Measurements from ENCODE around the gene CACNG4. TPM values are rescaled to one million over a fixed set of nuclear protein-coding genes. Genes with fewer than 3 reads are reported as not detected.

CACNG4 gene
- total and polyA plus RNA-seq, 10 donors, result not detected

DNA sequence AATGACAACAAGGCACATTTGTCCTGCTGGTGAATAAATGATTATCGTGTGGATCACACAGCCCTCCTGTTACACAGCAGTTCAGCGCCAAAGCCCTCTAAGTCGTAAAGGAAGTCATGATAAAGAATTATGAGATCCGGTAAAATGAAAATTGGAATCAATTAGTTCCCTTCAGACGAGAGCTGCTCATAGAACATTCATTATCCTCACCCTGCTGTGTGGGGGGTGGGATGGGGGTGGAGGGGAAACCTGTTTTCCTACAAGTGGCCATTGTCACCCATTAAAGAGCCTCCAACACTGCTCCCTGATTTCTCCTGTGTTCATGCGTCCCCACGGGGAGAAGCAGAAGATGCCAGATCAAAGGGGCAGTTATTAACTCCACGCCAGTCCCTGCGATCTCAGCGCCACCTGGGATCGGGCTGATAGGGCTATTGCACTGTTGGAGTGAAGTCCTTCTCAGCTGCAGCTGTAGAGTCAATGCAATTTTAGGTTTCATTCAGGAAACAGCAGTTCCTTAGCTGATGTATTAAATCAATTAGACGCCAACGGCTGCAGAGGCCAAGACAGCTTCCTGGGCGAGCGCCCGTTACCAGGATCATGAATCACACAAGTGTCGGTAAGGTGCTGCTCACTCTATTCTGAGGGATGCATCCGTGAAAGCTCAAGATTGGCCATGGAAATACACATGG is 19.2 kb upstream of the CACNG4 start:
- H3K9me3 ChIP-seq, result no peaks in the 10 kb centered on the region
- no peaks in the 10 kb centered on the region for H3K36me3 ChIP-seq
- peaks cover 0 to 7% (median 0%) of the 10 kb centered on the region in 6 donors for H3K4me1 ChIP-seq
- no peak overlapping the region for H3K4me3 ChIP-seq
- intact Hi-C loops (cut with DNase I; ENCODE audit: low total_unique reads), result no loop called here
- WGBS, 5 donors, result 5 to 26% (median 13%) methylated on average over 18 of the region's 18 CpGs
- peaks cover 0 to 93% (median 13%) of the 10 kb centered on the region in 7 donors for H3K27me3 ChIP-seq (replicated peaks in 1 of 7)
- peak; percentile 40 for DNase-seq
- no peak overlapping the region for H3K27ac ChIP-seq
- no peak for TF ChIP-seq POLR2AphosphoS5 (IDR thresholded peaks at IDR 0.05)
- no peak for TF ChIP-seq POLR2A (IDR thresholded peaks at IDR 0.05)
- TF ChIP-seq, protein P1, sequence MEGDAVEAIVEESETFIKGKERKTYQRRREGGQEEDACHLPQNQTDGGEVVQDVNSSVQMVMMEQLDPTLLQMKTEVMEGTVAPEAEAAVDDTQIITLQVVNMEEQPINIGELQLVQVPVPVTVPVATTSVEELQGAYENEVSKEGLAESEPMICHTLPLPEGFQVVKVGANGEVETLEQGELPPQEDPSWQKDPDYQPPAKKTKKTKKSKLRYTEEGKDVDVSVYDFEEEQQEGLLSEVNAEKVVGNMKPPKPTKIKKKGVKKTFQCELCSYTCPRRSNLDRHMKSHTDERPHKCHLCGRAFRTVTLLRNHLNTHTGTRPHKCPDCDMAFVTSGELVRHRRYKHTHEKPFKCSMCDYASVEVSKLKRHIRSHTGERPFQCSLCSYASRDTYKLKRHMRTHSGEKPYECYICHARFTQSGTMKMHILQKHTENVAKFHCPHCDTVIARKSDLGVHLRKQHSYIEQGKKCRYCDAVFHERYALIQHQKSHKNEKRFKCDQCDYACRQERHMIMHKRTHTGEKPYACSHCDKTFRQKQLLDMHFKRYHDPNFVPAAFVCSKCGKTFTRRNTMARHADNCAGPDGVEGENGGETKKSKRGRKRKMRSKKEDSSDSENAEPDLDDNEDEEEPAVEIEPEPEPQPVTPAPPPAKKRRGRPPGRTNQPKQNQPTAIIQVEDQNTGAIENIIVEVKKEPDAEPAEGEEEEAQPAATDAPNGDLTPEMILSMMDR (IDR thresholded peaks at IDR 0.05 in 8 of 11, conservative IDR thresholded peaks at IDR 0.05 in 3 of 11), result no peak

DNA sequence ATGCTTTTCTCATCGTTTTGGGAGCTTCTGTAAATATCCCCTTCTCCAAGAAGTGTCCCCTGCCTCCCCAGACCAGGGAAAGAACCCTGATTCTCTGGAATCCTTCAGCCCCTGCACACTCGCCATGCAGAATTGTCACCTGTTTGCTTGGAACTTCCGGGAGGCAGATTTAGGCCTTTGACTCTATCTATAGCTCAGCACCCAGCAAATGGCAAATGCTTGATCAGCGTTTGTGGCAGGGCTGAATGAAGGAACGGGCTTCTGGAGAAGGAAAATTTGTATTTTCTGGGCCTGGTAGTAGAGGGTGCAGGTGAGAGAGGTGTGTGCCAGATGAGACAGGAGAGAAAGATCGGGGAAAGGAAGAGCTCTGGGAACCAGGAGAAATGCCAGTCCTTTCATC is 18.3 kb upstream of the CACNG4 start:
- Histone ChIP-seq H3K4me1 (peaks cover 0 to 7% (median 0%) of the 10 kb centered on the region in 6 donors), H3K9me3 (no peaks in the 10 kb centered on the region), H3K36me3 (no peaks in the 10 kb centered on the region), H3K4me3 (no peak overlapping the region), H3K27ac (no peak overlapping the region), H3K27me3 (replicated peaks in 1 of 7) (peaks cover 0 to 84% (median 13%) of the 10 kb centered on the region in 7 donors)
- TF ChIP-seq POLR2A (IDR thresholded peaks at IDR 0.05), result no peak
- no peak for TF ChIP-seq POLR2AphosphoS5 (IDR thresholded peaks at IDR 0.05)
- TF ChIP-seq, protein P1 (IDR thresholded peaks at IDR 0.05 in 8 of 11, conservative IDR thresholded peaks at IDR 0.05 in 3 of 11), result no peak
- intact Hi-C loops (cut with DNase I; ENCODE audit: low total_unique reads), result no loop called here
- DNase-seq, result peak; percentile 24
- WGBS, 5 donors, result 81 to 89% (median 83%) methylated on average over 6 of the region's 6 CpGs

DNA sequence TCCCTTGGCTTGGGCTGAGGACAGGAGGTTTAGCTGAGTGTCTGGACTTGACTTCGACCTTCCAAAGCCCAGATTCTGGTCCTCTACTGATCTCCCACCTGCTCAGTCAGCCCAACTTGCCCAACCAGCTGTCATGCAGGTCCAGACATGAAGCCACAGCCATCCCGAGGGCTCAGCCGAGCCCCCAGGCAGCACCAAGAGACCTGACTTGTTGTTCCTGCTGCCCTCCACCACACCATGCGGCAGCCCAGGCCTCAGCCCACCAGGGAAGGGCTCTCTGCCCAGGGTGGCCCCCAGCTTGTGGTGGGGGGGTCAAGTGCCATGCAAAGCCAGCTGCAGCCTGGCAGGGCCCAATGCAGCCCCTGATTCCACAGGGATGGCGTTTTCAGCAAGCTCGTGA is 17.2 kb upstream of the CACNG4 start:
- no peaks in the 10 kb centered on the region for H3K36me3 ChIP-seq

More for the DNA sequence above, 17.2 kb upstream of the CACNG4 start:
- 69 to 93% (median 83%) methylated on average over 6 of the region's 6 CpGs for WGBS, 5 donors
- Histone ChIP-seq H3K27me3 (replicated peaks in 1 of 7) (peaks cover 0 to 73% (median 13%) of the 10 kb centered on the region in 7 donors), H3K9me3 (no peaks in the 10 kb centered on the region), H3K27ac (no peak overlapping the region), H3K4me3 (no peak overlapping the region), H3K4me1 (peaks cover 0 to 7% (median 0%) of the 10 kb centered on the region in 6 donors)
- peak; percentile 68 for DNase-seq
- intact Hi-C loops (cut with DNase I; ENCODE audit: low total_unique reads), result no loop called here
- TF ChIP-seq POLR2A (IDR thresholded peaks at IDR 0.05) (no peak), POLR2AphosphoS5 (IDR thresholded peaks at IDR 0.05) (no peak)
- TF ChIP-seq, protein P1 (IDR thresholded peaks at IDR 0.05 in 8 of 11, conservative IDR thresholded peaks at IDR 0.05 in 3 of 11), result no peak

Data from spleen (tissue), 11 donors.